SK-N-SH (cell line): ENCODE data around the gene FBXO42. TPM values are rescaled to one million over a fixed set of nuclear protein-coding genes. Genes with fewer than 3 reads are reported as not detected.
A peak's percentile ranks its signal among the peaks of the same experiment; 100 is the strongest.

Source experiments
- CTCF ChIA-PET: fragments of 300-600, 350-600 bp; formaldehyde crosslinking; extraction: SDS; loops from one replicate; lab custom pipeline; 2021; lab: Yijun Ruan, JAX
- POLR2A ChIA-PET: fragments of 350-600 bp; sonication (Branson Sonifier 250); formaldehyde crosslinking; extraction: SDS; loops from one replicate; lab custom pipeline; 2020; ENCODE audit warnings: antibody characterized with exemption, inconsistent platforms; lab: Yijun Ruan, JAX
- DNase-seq: peaks from one replicate; pipeline ENCODE4 v3.0.0; 2012
- H2AFZ ChIP-seq: fragments of 200-600 bp; sonication (generic); 2 replicates; pipeline ENCODE4 v1.8.1; 2016; ENCODE audit warnings: antibody characterized with exemption, mild to moderate bottlenecking, low read depth
- H3F3A ChIP-seq: fragments of 200-600 bp; sonication (generic); replicated peaks from 2 replicates; pipeline ENCODE3; 2016; ENCODE audit warnings: antibody characterized with exemption, mild to moderate bottlenecking; ENCODE audit not compliant: insufficient read depth
- H3K27ac ChIP-seq, 2 experiments: fragments of 200-500 bp in 1 of 2; fragments of 200-600 bp in 1 of 2; sonication (Bioruptor generic) in 1 of 2; sonication (generic), shearing (Covaris generic) in 1 of 2; 2 replicates each; pipeline versions ENCODE4 v1.5.1 to v1.6.1; 2014 to 2016; ENCODE audit warnings: low read depth in 2 of 2, inconsistent platforms in 1 of 2, low read length in 1 of 2, mild to moderate bottlenecking in 1 of 2, mixed read lengths in 1 of 2
- H3K27me3 ChIP-seq: fragments of 200-600 bp; sonication (generic), shearing (Covaris generic); 2 replicates; pipeline ENCODE4 v1.6.1; 2016; ENCODE audit warnings: mixed run types; ENCODE audit not compliant: insufficient read depth
- H3K36me3 ChIP-seq, 2 experiments: fragments of 200-500 bp in 1 of 2; fragments of 200-600 bp in 1 of 2; sonication (Bioruptor generic) in 1 of 2; sonication (generic) in 1 of 2; replicated peaks in 1 of 2; 2 replicates each; pipeline versions ENCODE3 to v1.5.1; 2014 to 2016; ENCODE audit warnings: low read length in 1 of 2, mild to moderate bottlenecking in 1 of 2; ENCODE audit not compliant: insufficient read depth in 2 of 2, control insufficient read depth in 1 of 2
- H3K4me1 ChIP-seq, 2 experiments: fragments of 200-500 bp in 1 of 2; fragments of 200-600 bp in 1 of 2; sonication (Bioruptor generic) in 1 of 2; sonication (generic), shearing (Covaris generic) in 1 of 2; 2 replicates each; pipeline versions ENCODE4 v1.5.1 to v1.6.1; 2014 to 2016; ENCODE audit warnings: low read depth in 1 of 2, low read length in 1 of 2, mixed run types in 1 of 2; ENCODE audit not compliant: insufficient read depth in 2 of 2, control insufficient read depth in 1 of 2
- H3K4me2 ChIP-seq: fragments of 200-600 bp; sonication (generic), shearing (Covaris generic); 2 replicates; pipeline ENCODE4 v1.6.1; 2017; ENCODE audit warnings: mixed run types
- H3K4me3 ChIP-seq, 2 experiments: fragments of 200-500 bp in 1 of 2; fragments of 200-600 bp in 1 of 2; sonication (Bioruptor generic) in 1 of 2; sonication (generic), shearing (Covaris generic) in 1 of 2; 2 replicates each; pipeline versions ENCODE4 v1.5.1 to v1.8.1; 2014 to 2016; ENCODE audit warnings: low read depth in 2 of 2, inconsistent platforms in 1 of 2, low read length in 1 of 2, mild to moderate bottlenecking in 1 of 2, mixed read lengths in 1 of 2, moderate library complexity in 1 of 2
- H3K79me2 ChIP-seq: fragments of 200-600 bp; sonication (generic); 2 replicates; pipeline ENCODE4 v1.8.1; 2017; ENCODE audit warnings: mild to moderate bottlenecking; ENCODE audit not compliant: insufficient read depth
- H3K9ac ChIP-seq: fragments of 200-600 bp; sonication (generic); 2 replicates; pipeline ENCODE4 v1.6.1; 2017; ENCODE audit warnings: mixed run types
- H3K9me2 ChIP-seq: fragments of 200-600 bp; sonication (generic); 2 replicates; pipeline ENCODE4 v1.6.1; 2017; ENCODE audit warnings: mixed run types
- H3K9me3 ChIP-seq: fragments of 200-600 bp; sonication (generic); 2 replicates; pipeline ENCODE4 v1.6.1; 2017; ENCODE audit warnings: mixed run types, mild to moderate bottlenecking, moderate library complexity
- H4K20me1 ChIP-seq: fragments of 200-600 bp; sonication (generic); 2 replicates; pipeline ENCODE4 v1.6.1; 2017; ENCODE audit warnings: mild to moderate bottlenecking, mixed run types; ENCODE audit not compliant: insufficient read depth
- CHD2 ChIP-seq: fragments of 150-350 bp; IDR thresholded peaks from 2 replicates; pipeline ENCODE4 v1.6.1; 2018; ENCODE audit warnings: low read length; ENCODE audit not compliant: partially characterized antibody
- CTCF ChIP-seq: fragments of 200-600 bp; sonication (generic); IDR thresholded peaks from 2 replicates; pipeline ENCODE4 v1.6.1; 2017; ENCODE audit warnings: antibody characterized with exemption, mild to moderate bottlenecking, moderate library complexity
- ELF1 ChIP-seq: IDR thresholded peaks from 2 replicates; pipeline ENCODE4 v1.4.0; 2012
- FOSL2 ChIP-seq: IDR thresholded peaks from 2 replicates; pipeline ENCODE4 v1.4.0; 2012; ENCODE audit warnings: low read depth, mild to moderate bottlenecking, moderate library complexity, borderline replicate concordance
- GATA2 ChIP-seq: sonication (generic); formaldehyde crosslinking; IDR thresholded peaks from 2 replicates; pipeline ENCODE4 v1.5.0; 2020; ENCODE audit warnings: mild to moderate bottlenecking, missing genetic modification reagents
- JUND ChIP-seq: IDR thresholded peaks from 2 replicates; pipeline ENCODE4 v1.4.0; 2012
- MAX ChIP-seq: IDR thresholded peaks from 2 replicates; pipeline ENCODE4 v1.4.0; 2012; ENCODE audit warnings: low read depth
- MEF2A ChIP-seq: IDR thresholded peaks from 2 replicates; pipeline ENCODE4 v1.4.0; 2012; ENCODE audit warnings: low read depth, borderline replicate concordance
- NFIC ChIP-seq: IDR thresholded peaks from 2 replicates; pipeline ENCODE4 v1.4.0; 2012; ENCODE audit warnings: borderline replicate concordance
- NRF1 ChIP-seq: IDR thresholded peaks from 2 replicates; pipeline ENCODE4 v1.6.1; 2012; ENCODE audit warnings: low read depth, mild to moderate bottlenecking, low read length
- PBX3 ChIP-seq: IDR thresholded peaks from 2 replicates; pipeline ENCODE4; 2012
- POLR2AphosphoS5 ChIP-seq: IDR thresholded peaks from 2 replicates; pipeline ENCODE4 v1.6.1; 2012; ENCODE audit warnings: low read depth, low read length
- RAD21 ChIP-seq: IDR thresholded peaks from 2 replicates; pipeline ENCODE4 v1.6.1; 2012; ENCODE audit warnings: mild to moderate bottlenecking, low read length
- REST ChIP-seq: IDR thresholded peaks from 2 replicates; pipeline ENCODE4 v1.6.1; 2012; ENCODE audit warnings: mild to moderate bottlenecking, low read depth, low read length, moderate library complexity
- RFX5 ChIP-seq: IDR thresholded peaks from 2 replicates; pipeline ENCODE4 v1.6.1; 2012; ENCODE audit warnings: mild to moderate bottlenecking, improper control_type of control experiment, low read length
- SIN3A ChIP-seq: IDR thresholded peaks from 2 replicates; pipeline ENCODE4 v1.6.1; 2012; ENCODE audit warnings: low read depth, mild to moderate bottlenecking, low read length, moderate library complexity, borderline replicate concordance
- SMC3 ChIP-seq: IDR thresholded peaks from 2 replicates; pipeline ENCODE4 v1.6.1; 2012; ENCODE audit warnings: low read depth, low read length, improper control_type of control experiment
- TAF1 ChIP-seq: IDR thresholded peaks from 2 replicates; pipeline ENCODE4 v1.6.1; 2012; ENCODE audit warnings: low read depth, mild to moderate bottlenecking, low read length, moderate library complexity, borderline replicate concordance
- TCF12 ChIP-seq: IDR thresholded peaks from 2 replicates; pipeline ENCODE4 v1.4.0; 2012
- TEAD4 ChIP-seq: IDR thresholded peaks from 2 replicates; pipeline ENCODE4 v1.4.0; 2012; ENCODE audit warnings: mild to moderate bottlenecking, borderline replicate concordance; ENCODE audit not compliant: insufficient read depth
- WGBS: methylation state at CpG from one replicate; pipeline ENCODE4 v1.1.6; 2017; ENCODE audit warnings: low lambda C conversion rate; 5-methylcytosine and 5-hydroxymethylcytosine counted together
- polyA plus RNA-seq, 3 experiments: library from polyadenylated mRNA; depleted of rRNA; stranded (reverse); fragments of >200 nt; gene quantifications; 2 replicates each; pipeline ENCODE4 v1.2.3, GENCODE V29; 2012
- TF ChIP-seq, protein P1 (sequence below): IDR thresholded peaks from 2 replicates; pipeline ENCODE4 v1.4.0; 2012; ENCODE audit warnings: low read depth, borderline replicate concordance

The FBXO42 gene
- polyA plus RNA-seq, 1 of the 3 experiments (the other 2 are of a cell fraction): 8.6 TPM

DNA sequence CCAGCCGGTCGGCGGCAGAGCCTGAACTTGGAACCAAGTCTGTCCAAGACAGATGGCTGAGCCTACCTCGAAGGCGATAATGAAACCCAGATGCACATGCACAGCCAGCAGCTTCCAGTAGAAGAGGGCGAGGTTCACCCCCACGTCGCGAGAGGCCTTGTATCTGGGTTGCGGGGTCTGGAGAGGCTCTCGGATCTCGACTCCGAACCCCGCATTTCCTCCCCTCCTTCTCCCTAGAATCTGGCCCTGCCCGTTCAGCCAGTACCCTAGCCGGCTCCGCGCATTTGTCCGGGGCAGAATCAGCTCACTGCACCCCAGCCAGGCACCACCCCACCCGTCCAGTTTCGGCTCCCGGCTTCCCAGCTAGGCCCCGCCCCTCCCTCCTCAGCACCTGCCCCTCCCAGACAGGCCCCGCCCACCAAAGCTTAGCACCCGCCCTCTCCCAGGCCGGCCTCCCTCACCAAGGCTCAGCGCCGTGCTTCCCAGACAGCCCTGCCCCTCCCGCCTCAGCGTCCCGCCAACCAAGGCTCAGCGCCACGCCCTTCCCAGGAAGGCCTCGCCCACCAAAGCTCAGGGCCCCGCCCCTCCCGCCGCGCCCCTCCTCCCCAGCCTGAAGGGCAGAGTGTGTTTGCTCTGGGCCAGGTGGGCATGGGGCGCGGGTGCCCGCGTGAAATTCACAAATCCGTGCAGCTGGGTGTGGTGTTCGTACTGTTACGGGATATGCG, 135.1 kb downstream of the FBXO42 start:
- WGBS: 2% methylated on average over 22 of the region's 46 CpGs
- H3K36me3 ChIP-seq: no peaks in the 10 kb centered on the region
- DNase-seq: peak; percentile 99
- H3K27ac ChIP-seq: peak overlapping the region; percentile 33 to 84; a peak in 3 of 4 replicates
- peaks cover 0 to 22% of the 10 kb centered on the region in 2 experiments; a peak in 2 of 4 replicates for H3K4me1 ChIP-seq
- H3K4me3 ChIP-seq: peak overlapping the region; percentile 57 to 65
- H3K27me3 ChIP-seq: no peaks in the 10 kb centered on the region
- POLR2A ChIA-PET: interaction anchor here (0.6 to 1.8 kb wide), 10 partner anchors 9 to 146 kb away, joined by 3 to 7 read pairs (median 4); partner anchors contain the start of genes CPLANE2 and FBXO42
- H3F3A ChIP-seq: peaks cover 4% of the 10 kb centered on the region
- H3K79me2 ChIP-seq: no peaks in the 10 kb centered on the region
- H3K9me3 ChIP-seq: no peaks in the 10 kb centered on the region
- CTCF ChIA-PET: interaction anchor here (0.6 to 3.3 kb wide), 9 partner anchors 12 to 150 kb away, joined by 3 to 12 read pairs (median 4); partner anchors contain the start of genes CPLANE2 and SZRD1
- H3K4me2 ChIP-seq: peak overlapping the region; percentile 84
- H3K9ac ChIP-seq: peak overlapping the region; percentile 45; the same call in 1 of the 2 replicates
- TF ChIP-seq SIN3A: peak; percentile 32; the same call in 1 of the 2 replicates
- no peak for TF ChIP-seq JUND
- peak; percentile 90 for TF ChIP-seq TCF12
- TF ChIP-seq MEF2A: no peak
- no peak for TF ChIP-seq PBX3
- peak; percentile 90 for TF ChIP-seq MAX
- TF ChIP-seq NRF1: no peak
- TF ChIP-seq ELF1: no peak
- TF ChIP-seq REST: 0 out of 2 replicates have a peak, but pooled peaks have one; percentile 21
- no peak for TF ChIP-seq RAD21
- no peak for TF ChIP-seq FOSL2
- no peak for TF ChIP-seq RFX5
- no peak for TF ChIP-seq POLR2AphosphoS5
- no peak for TF ChIP-seq SMC3
- TF ChIP-seq, protein P1, sequence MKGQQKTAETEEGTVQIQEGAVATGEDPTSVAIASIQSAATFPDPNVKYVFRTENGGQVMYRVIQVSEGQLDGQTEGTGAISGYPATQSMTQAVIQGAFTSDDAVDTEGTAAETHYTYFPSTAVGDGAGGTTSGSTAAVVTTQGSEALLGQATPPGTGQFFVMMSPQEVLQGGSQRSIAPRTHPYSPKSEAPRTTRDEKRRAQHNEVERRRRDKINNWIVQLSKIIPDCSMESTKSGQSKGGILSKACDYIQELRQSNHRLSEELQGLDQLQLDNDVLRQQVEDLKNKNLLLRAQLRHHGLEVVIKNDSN: no peak
- no peak for TF ChIP-seq NFIC
- TF ChIP-seq TEAD4: no peak
- no peak for TF ChIP-seq CHD2
- no peak for TF ChIP-seq CTCF
- TF ChIP-seq GATA2 (CRISPR knock-in tag): no peak
- no peak for TF ChIP-seq TAF1
- no peaks in the 10 kb centered on the region for H4K20me1 ChIP-seq
- H2AFZ ChIP-seq: peak overlapping the region; percentile 89
- no peaks in the 10 kb centered on the region for H3K9me2 ChIP-seq
